GM18951 (cell line): ENCODE data around the gene MYO1E.

Source experiments
- POLR2A ChIP-seq: IDR thresholded peaks from 4 replicates; pipeline ENCODE4 v1.6.1; 2011; ENCODE audit warnings: mild to moderate bottlenecking; ENCODE audit not compliant: insufficient read length, insufficient read depth; ENCODE audit errors: extremely low read depth
- in situ Hi-C: fragments of 300-500 bp; cut with MboI; formaldehyde crosslinking; loops from one replicate; pipeline ENCODE4 v1.12.0; 2022; ENCODE audit warnings: low sequenced_read_pairs, mixed read lengths, inconsistent platforms; ENCODE audit not compliant: unreplicated experiment

Gene MYO1E

DNA sequence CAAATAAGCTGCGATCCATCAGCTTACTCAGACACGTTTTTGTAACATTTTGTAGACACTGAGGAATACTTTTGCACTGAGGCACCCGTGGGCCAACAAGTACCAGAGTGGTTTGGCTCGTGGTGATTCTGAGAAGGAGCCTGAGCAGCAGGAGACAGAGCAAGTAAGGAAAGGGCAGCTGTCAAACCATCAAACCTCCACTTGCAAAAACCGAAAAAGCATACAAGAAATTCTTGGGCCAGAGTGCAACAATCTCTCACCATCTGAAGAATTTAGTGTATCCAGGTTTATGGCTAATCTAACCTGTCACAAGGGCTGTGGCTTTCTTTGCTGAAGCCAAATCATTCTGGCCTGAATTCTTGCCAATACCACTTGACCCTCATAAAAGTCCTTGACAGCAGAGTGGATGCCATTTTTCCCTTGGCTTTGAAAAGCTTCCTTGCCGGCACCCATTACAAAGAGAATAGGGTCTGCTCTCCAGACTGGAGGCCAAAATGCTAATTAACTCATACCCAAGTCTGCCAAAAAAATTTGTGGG is 56.7 kb downstream of the MYO1E start:
- TF ChIP-seq POLR2A: no peak
- in situ Hi-C loops: no loop called here

GRCh38 chr15:59313641-59314332 is 58.9 kb downstream of the MYO1E start:
- in situ Hi-C loops: no loop called here
- TF ChIP-seq POLR2A: no peak

- in situ Hi-C loops: no loop called here
Measured at GRCh38 chr15:59312205-59312604, 60.5 kb downstream of the MYO1E start.

GRCh38 chr15:59311195-59311594 is 61.5 kb downstream of the MYO1E start:
- no peak for TF ChIP-seq POLR2A
- in situ Hi-C loops: no loop called here

More at GRCh38 chr15:59312205-59312604, 60.5 kb downstream of the MYO1E start:
- TF ChIP-seq POLR2A: no peak

- TF ChIP-seq POLR2A: no peak
- in situ Hi-C loops: no loop called here
Measured at GRCh38 chr15:59309405-59309804, 63.3 kb downstream of the MYO1E start.

DNA sequence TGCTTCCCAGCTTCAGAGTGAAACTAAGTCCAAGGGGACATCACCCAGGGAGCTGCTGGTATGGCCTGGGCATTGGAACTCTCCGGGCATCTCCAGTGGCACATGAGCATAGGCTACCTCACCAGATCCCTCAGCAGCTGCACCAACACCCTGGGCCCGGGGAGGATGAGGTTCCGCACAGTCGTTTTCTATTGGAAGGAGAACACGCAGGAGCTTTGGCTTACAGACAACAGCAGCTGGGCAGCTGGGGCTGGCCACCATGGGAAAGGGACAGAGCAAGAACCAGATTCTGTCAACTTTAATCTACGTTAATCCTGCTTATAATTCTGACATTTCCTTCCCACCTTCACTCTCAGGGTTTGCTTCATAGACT is 65.5 kb downstream of the MYO1E start:
- no peak for TF ChIP-seq POLR2A

DNA sequence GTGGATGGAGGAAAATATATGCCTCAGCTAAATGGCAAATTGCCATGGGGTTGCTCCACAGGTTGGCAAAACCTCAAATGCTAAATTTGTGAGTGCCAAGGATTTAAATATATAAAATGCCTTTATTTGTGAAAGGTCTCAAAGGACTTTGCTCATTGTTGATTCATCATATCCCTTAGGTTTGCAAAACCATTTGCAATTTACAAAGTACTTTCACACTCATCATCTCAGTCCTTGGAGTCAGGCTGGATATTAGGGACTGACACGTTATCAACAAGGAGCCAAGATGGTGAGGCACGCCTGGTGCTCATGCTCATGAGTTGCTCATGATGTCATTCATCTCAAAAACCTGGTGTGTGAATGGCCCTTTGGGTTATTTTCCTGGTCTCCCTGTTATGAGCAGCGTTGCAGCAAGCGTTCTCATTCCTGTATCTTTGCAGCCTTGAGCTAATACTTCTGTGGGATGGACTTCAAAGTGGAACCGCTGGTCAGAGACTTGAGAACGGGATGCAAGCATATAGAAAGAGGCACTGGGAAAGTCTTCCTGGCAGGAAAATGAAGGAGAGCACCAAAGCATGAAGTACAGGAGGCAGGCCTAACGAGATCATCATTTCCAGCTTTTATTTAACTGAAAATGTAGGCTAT is 66.0 kb downstream of the MYO1E start:
- in situ Hi-C loops: no loop called here
- TF ChIP-seq POLR2A: no peak

More for the DNA sequence above, 65.5 kb downstream of the MYO1E start:
- in situ Hi-C loops: no loop called here

- in situ Hi-C loops: no loop called here
- no peak for TF ChIP-seq POLR2A
Measured at GRCh38 chr15:59304807-59305206, 67.9 kb downstream of the MYO1E start.

DNA sequence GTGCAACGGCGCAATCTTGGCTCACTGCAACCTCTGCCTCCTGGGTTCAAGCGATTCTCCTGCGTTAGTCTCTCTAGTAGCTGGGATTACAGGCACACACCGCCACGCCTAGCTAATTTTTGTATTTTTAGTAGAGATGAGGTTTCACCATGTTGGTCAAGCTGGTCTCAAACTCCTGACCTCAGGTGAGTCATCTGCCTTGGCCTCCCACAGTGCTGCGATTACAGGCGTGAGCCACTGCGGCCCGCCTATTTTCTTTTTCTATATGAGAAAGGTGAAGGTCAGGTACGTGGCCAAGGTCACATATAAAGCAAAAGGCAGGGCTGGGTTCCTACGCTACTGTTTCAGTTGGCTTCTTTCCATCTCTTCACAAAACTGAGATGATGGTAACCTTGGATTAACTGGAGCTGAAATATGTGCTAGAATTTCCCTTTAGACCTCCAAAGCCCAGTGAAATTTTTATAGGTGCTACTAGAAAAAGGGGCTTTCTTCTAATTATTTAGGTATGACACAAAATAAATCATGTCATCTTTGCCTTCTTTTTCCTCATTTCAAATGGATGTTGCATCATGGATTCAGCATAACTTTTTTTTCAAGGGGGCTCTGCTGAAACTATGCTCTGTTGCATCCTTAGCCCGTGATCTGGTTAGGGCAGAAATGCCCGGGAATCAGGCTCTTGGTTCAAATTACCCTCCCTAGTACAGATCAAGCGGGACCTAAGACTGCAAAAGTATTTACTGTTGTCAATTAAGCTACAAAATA is 68.5 kb downstream of the MYO1E start:
- TF ChIP-seq POLR2A: no peak
- in situ Hi-C loops: no loop called here

DNA sequence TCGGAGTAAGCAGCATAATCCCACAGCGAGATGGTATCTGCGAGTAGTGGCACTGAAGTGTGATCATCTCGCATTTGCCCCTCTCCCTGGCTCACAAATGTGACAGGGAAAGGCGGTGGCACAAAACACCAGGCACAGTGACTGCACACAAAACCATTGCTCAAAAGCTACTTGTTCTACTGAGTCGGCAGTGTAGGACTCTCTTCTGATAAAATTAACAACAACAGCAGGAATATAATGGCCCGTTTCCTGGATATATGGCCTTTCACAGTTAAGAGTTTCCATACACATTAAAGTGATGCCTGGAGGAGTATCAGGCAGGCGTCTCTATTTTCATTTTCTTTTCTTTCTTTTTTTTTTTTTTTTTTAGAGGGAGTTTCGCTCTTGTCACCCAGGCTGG is 69.0 kb downstream of the MYO1E start:
- in situ Hi-C loops: no loop called here

DNA sequence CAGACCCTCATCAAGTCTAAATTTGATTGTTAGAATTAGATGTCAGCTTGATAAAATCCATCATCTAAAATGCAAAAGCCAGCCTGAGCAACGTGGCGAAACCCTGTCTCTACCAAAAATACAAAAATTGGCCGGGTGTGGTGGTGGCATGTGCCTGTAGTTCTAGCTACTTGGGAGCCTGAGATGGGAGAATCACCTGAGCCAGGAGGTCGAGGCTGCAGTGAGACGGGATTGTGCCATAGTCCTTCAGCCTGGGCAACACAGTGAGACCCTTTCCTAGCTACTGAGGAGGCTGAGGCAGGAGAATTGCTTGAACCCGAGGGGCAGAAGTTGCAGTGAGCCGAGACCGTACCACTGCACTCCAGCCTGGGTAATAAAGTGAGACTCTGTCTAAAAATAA is 69.5 kb downstream of the MYO1E start:
- in situ Hi-C loops: no loop called here
- TF ChIP-seq POLR2A: no peak

More for the DNA sequence above, 69.0 kb downstream of the MYO1E start:
- TF ChIP-seq POLR2A: no peak

GRCh38 chr15:59301527-59301926 is 71.1 kb downstream of the MYO1E start:
- in situ Hi-C loops: no loop called here
- no peak for TF ChIP-seq POLR2A

GRCh38 chr15:59300618-59301139 is 72.0 kb downstream of the MYO1E start:
- in situ Hi-C loops: no loop called here
- TF ChIP-seq POLR2A: no peak
